Glomerular visceral epithelial cell (primary cell): ENCODE results near the gene F12.
A peak's percentile ranks its signal among the peaks of the same experiment; 100 is the strongest.

Experiments
- DNase-seq: peaks from one replicate; pipeline ENCODE4 v3.0.0-alpha.2; 2016; ENCODE audit errors: extremely low spot score

Gene F12

GRCh38 chr5:177446200-177447065 lies 37.1 kb upstream of the F12 start, which contains the start of gene PRR7:
Gene PRR7 (plus strand): TSS chr5:177446814. CDS start chr5:177455068, 8,254 bp downstream.
- peak; percentile 81 for DNase-seq

GRCh38 chr5:177445917-177446199 lies 36.5 kb upstream of the F12 start:
- no peak for DNase-seq

GRCh38 chr5:177445052-177445916 lies 35.9 kb upstream of the F12 start:
- DNase-seq = no peak

- no peak for DNase-seq
Observed at GRCh38 chr5:177444106-177445051, 35.0 kb upstream of the F12 start.

- DNase-seq = no peak
Observed at GRCh38 chr5:177443144-177443983, 34.0 kb upstream of the F12 start.

GRCh38 chr5:177442066-177442826 lies 32.9 kb upstream of the F12 start:
- no peak for DNase-seq

- no peak for DNase-seq
Observed at GRCh38 chr5:177440990-177441780, 31.8 kb upstream of the F12 start.

GRCh38 chr5:177440211-177440989 lies 31.0 kb upstream of the F12 start:
- no peak for DNase-seq

- no peak for DNase-seq
Observed at GRCh38 chr5:177439518-177440053, 30.2 kb upstream of the F12 start.

GRCh38 chr5:177438468-177438867 lies 29.1 kb upstream of the F12 start:
- DNase-seq = no peak

- DNase-seq = no peak
Observed at GRCh38 chr5:177437623-177438022, 28.3 kb upstream of the F12 start.

GRCh38 chr5:177435847-177436536 lies 26.6 kb upstream of the F12 start:
- DNase-seq = no peak

GRCh38 chr5:177434942-177435738 lies 25.8 kb upstream of the F12 start:
- no peak for DNase-seq

GRCh38 chr5:177434437-177434836 lies 25.1 kb upstream of the F12 start:
- DNase-seq = no peak

- no peak for DNase-seq
Observed at GRCh38 chr5:177433658-177434217, 24.4 kb upstream of the F12 start.
